Esophagus muscularis mucosa (tissue), 4 donors: Measurements from ENCODE around the gene CFAP92. TPM values are rescaled to one million over a fixed set of nuclear protein-coding genes. Genes with fewer than 3 reads are reported as not detected.

Experiments
- DNase-seq: peaks from one replicate; pipeline ENCODE4 v3.0.0-alpha.2; 2017; ENCODE audit errors: extremely low spot score
- H3K27ac ChIP-seq, 4 donors: fragments of 200-600 bp; sonication (generic); replicated peaks in 1 of 4; 1 replicate in 3 of 4; 2 replicates in 1 of 4; pipeline ENCODE4 v1.5.1; 2016 to 2019; ENCODE audit warnings: mild to moderate bottlenecking in 1 of 4
- H3K27me3 ChIP-seq, 4 donors: fragments of 200-600 bp; sonication (generic); one replicate each; pipeline versions ENCODE4 v1.5.1 to v1.6.0; 2016 to 2019
- H3K36me3 ChIP-seq, 4 donors: fragments of 200-600 bp; sonication (generic); one replicate each; pipeline ENCODE4 v1.5.1; 2016 to 2019
- H3K4me1 ChIP-seq, 4 donors: fragments of 200-600 bp; sonication (generic); one replicate each; pipeline ENCODE4 v1.5.1; 2016 to 2019
- H3K4me3 ChIP-seq, 4 donors: fragments of 200-600 bp; sonication (generic); 1 replicate in 2 of 4; 2 replicates in 2 of 4; pipeline ENCODE4 v1.5.1; 2016 to 2019; ENCODE audit warnings: mild to moderate bottlenecking in 4 of 4, moderate library complexity in 1 of 4
- H3K9me3 ChIP-seq, 4 donors: fragments of 200-600 bp; sonication (generic); 1 replicate in 3 of 4; 2 replicates in 1 of 4; pipeline ENCODE4 v1.5.1; 2016 to 2019
- EP300 ChIP-seq: sonication (generic); formaldehyde crosslinking; IDR thresholded peaks from one replicate; pipeline ENCODE4 v1.6.1; 2017; ENCODE audit warnings: antibody characterized with exemption
- POLR2A ChIP-seq: fragments of 450-650 bp; IDR thresholded peaks from one replicate; pipeline ENCODE4 v1.6.1; 2017; ENCODE audit warnings: antibody characterized with exemption, moderate library complexity, mild to moderate bottlenecking, low read depth
- POLR2AphosphoS5 ChIP-seq, 2 donors: sonication (generic); formaldehyde crosslinking; IDR thresholded peaks; one replicate each; pipeline ENCODE4 v1.6.1; 2017; ENCODE audit warnings: antibody characterized with exemption in 2 of 2
- WGBS: methylation state at CpG from one replicate; pipeline ENCODE4 v1.1.5; 2018; 5-methylcytosine and 5-hydroxymethylcytosine counted together
- intact Hi-C: fragments of 100-400 bp; cut with DNase I; formaldehyde crosslinking; loops from one replicate; pipeline ENCODE4 v1.15.1; 2023
- total RNA-seq, 4 donors: library from RNA; depleted of rRNA; stranded (reverse); fragments of >200 nt; gene quantifications; one replicate each; pipeline versions ENCODE4 v1.1.0 to v1.2.1, GENCODE V29; 2016
- TF ChIP-seq, protein P1 (sequence below), 3 experiments: fragments of 200-600 bp in 2 of 3; fragments of 450-650 bp in 1 of 3; sonication (generic) in 2 of 3; IDR thresholded peaks; one replicate each; pipeline ENCODE4 v1.5.1; 2017 to 2019; ENCODE audit warnings: antibody characterized with exemption in 3 of 3, mild to moderate bottlenecking in 2 of 3, moderate library complexity in 1 of 3

Gene CFAP92
- total RNA-seq, 4 donors from 2014 or later = 0.19 to 1.2 (median 0.47) TPM

DNA sequence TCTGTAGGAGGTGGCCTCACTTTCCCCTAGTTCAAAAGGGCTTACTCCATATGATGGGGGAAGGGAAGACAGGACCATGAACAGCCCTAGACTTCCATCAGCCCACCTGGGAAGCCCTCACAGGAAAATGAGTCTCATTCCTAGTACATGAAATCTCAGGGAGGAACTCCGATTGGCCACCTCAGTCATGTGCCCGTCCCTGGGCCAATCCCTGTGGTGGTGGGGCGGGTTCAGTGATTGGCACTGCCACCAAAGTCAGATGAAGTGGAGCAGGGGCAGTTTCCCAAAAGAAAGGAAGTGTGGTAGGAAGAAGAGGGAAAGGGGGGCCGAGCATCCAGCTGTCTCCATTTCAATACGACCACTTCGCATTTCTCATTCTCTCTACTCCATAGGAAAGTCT is 40.8 kb upstream of the CFAP92 start:
- Histone ChIP-seq H3K36me3 (peaks cover 0 to 27% (median 2%) of the 10 kb centered on the region in 4 donors), H3K27me3 (no peaks in the 10 kb centered on the region), H3K27ac (no peak overlapping the region), H3K4me1 (peaks cover 3 to 4% (median 4%) of the 10 kb centered on the region in 4 donors), H3K9me3 (no peaks in the 10 kb centered on the region), H3K4me3 (no peak overlapping the region)
- DNase-seq = no peak
- TF ChIP-seq EP300 (no peak), POLR2A (no peak), POLR2AphosphoS5 (IDR thresholded peaks at IDR 0.05) (no peak)
- TF ChIP-seq, protein P1, sequence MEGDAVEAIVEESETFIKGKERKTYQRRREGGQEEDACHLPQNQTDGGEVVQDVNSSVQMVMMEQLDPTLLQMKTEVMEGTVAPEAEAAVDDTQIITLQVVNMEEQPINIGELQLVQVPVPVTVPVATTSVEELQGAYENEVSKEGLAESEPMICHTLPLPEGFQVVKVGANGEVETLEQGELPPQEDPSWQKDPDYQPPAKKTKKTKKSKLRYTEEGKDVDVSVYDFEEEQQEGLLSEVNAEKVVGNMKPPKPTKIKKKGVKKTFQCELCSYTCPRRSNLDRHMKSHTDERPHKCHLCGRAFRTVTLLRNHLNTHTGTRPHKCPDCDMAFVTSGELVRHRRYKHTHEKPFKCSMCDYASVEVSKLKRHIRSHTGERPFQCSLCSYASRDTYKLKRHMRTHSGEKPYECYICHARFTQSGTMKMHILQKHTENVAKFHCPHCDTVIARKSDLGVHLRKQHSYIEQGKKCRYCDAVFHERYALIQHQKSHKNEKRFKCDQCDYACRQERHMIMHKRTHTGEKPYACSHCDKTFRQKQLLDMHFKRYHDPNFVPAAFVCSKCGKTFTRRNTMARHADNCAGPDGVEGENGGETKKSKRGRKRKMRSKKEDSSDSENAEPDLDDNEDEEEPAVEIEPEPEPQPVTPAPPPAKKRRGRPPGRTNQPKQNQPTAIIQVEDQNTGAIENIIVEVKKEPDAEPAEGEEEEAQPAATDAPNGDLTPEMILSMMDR (IDR thresholded peaks at IDR 0.05) = no peak
- WGBS = 91% methylated on average over 6 of the region's 6 CpGs
- intact Hi-C loops = no loop called here

DNA sequence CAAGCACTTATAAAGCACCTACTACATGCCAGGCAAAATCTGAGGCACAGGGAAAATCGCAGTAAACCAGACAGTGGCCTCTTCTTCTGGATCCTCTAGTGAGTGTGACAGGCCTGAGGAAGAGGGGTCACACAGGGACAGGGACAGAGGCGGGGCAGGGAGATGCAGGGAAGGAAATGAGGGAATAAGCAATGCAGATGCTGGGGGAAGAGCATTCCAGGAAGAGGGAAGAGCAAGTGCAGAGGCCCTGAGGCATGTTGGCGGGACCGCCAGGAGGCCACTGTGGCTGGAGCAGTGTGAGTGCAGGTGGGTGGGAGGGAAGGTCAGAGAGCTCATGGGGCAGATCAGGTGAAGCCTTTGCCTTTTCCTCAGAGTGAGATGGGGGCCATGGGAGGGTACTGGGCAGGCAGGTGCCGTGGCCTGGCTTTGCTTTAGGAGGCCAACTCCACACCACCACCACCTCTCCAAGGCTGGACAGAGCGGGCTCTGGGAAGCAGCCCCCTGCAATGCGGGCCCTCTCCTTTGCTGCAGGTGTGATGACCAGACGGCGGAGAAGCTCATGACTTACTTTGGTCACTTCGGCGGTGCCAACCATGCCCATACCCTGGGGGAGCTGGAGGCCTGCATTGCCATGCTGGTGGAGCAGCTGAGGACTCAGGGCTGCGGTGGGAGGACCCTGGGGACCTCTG is 39.9 kb upstream of the CFAP92 start:
- no peaks in the 10 kb centered on the region for H3K27me3 ChIP-seq
- intact Hi-C loops = no loop called here

DNA sequence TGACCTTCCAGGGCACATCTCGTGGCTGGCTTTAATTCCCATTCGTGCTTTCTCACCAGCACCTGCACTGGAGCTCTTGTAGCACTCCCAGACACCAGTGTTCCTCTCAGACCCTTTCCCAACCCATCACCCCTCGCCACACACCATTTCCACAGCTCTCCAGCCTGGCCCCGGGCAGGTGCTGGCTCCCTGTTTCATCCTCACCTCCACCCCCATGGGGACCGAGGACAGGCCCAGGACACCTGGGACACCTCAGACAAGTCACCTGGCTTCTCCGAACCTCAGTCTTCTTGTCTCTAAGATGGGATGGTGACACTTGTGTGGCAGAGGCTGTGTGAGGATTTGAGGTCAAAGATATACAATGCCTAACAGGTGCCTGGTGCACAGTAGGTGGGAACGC is 39.3 kb upstream of the CFAP92 start:
- intact Hi-C loops = no loop called here
- WGBS = 86% methylated on average over 6 of the region's 7 CpGs
- no peaks in the 10 kb centered on the region for H3K9me3 ChIP-seq
- no peak overlapping the region for H3K4me3 ChIP-seq
- H3K27me3 ChIP-seq = no peaks in the 10 kb centered on the region
- no peak for DNase-seq
- no peaks in the 10 kb centered on the region for H3K4me1 ChIP-seq
- H3K27ac ChIP-seq = no peak overlapping the region
- peaks cover 0 to 22% (median 2%) of the 10 kb centered on the region in 4 donors for H3K36me3 ChIP-seq
- TF ChIP-seq, protein P1 (IDR thresholded peaks at IDR 0.05) = no peak
- TF ChIP-seq EP300 = no peak
- no peak for TF ChIP-seq POLR2A
- TF ChIP-seq POLR2AphosphoS5 (IDR thresholded peaks at IDR 0.05) = no peak

More for the DNA sequence above, 39.9 kb upstream of the CFAP92 start:
- 91% methylated on average over 9 of the region's 12 CpGs for WGBS
- Histone ChIP-seq H3K36me3 (peaks cover 0 to 22% (median 2%) of the 10 kb centered on the region in 4 donors), H3K4me1 (no peaks in the 10 kb centered on the region), H3K4me3 (no peak overlapping the region), H3K9me3 (no peaks in the 10 kb centered on the region), H3K27ac (no peak overlapping the region)
- no peak for DNase-seq
- TF ChIP-seq POLR2AphosphoS5 (IDR thresholded peaks at IDR 0.05) = no peak
- TF ChIP-seq, protein P1 (IDR thresholded peaks at IDR 0.05) = no peak

DNA sequence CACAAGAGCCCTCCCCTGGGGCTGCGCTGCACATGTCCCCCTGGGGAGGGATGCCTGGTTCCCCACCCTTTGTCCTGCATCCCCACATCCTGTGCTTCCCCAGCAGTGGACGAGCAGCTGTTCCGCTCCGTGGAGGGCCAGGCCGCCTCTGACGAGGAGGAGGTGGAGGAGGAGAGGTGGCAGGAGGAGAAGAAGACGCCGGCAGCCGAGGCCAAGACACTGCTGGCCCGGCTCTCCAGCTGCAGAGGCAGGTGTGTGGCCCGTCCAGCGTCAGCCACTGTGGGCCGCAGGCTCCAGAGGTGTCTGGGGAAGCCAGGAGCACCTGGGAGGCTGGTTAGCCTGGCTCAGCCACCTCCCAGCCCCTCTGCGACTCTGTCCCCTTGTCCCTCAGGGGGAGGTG is 38.8 kb upstream of the CFAP92 start:
- no peak for DNase-seq
- WGBS = 85% methylated on average over 8 of the region's 14 CpGs
- Histone ChIP-seq H3K9me3 (no peaks in the 10 kb centered on the region), H3K36me3 (peaks cover 0 to 22% (median 2%) of the 10 kb centered on the region in 4 donors), H3K4me1 (peaks cover 0 to under 1% (median under 1%) of the 10 kb centered on the region in 4 donors), H3K27ac (no peak overlapping the region), H3K4me3 (no peak overlapping the region), H3K27me3 (no peaks in the 10 kb centered on the region)
- TF ChIP-seq, protein P1 (IDR thresholded peaks at IDR 0.05) = no peak
- TF ChIP-seq EP300 = no peak
- TF ChIP-seq POLR2A = no peak
- TF ChIP-seq POLR2AphosphoS5 (IDR thresholded peaks at IDR 0.05) = no peak
- intact Hi-C loops = no loop called here
